ENCODE measurements around the gene HSPA4. TPM values are rescaled to one million over a fixed set of nuclear protein-coding genes. Genes with fewer than 3 reads are reported as not detected.

HSPA4 gene
- polyA plus RNA-seq, 1 donor (not counting 4 experiments of a cell fraction or from before 2014, with no cell fraction given), result 119 TPM

GRCh38 chr5:133032852-133033742, 18.7 kb upstream of the HSPA4 start:
- Histone ChIP-seq H3K36me3 (ENCODE audit: control insufficient read depth in 2 of 2, extremely low read depth in 1 of 2, insufficient read depth in 2 of 2, low read length in 2 of 2) (no peaks in the 10 kb centered on the region), H3K9ac (ENCODE audit: control insufficient read depth, extremely low read depth, insufficient read depth, low read length) (no peak overlapping the region), H3K4me1 (ENCODE audit: control insufficient read depth, extremely low read depth, insufficient read depth, low read length) (no peaks in the 10 kb centered on the region), H3K27me3 (ENCODE audit: control insufficient read depth, extremely low read depth, insufficient read depth, low read length) (no peaks in the 10 kb centered on the region), H2AFZ (ENCODE audit: control insufficient read depth, low read length) (no peak overlapping the region), H4K20me1 (ENCODE audit: control insufficient read depth, extremely low read depth, insufficient read depth, low read length) (no peaks in the 10 kb centered on the region), H3K9me3 (ENCODE audit: control insufficient read depth, low read depth, low read length) (no peaks in the 10 kb centered on the region), H3K4me3 (ENCODE audit: control insufficient read depth in 2 of 3, extremely low read depth in 1 of 3, insufficient read depth in 2 of 3, low read depth in 1 of 3, low read length in 3 of 3) (no peak overlapping the region), H3K4me2 (ENCODE audit: control insufficient read depth, extremely low read depth, insufficient read depth, low read depth, low read length) (no peak overlapping the region), H3K27ac (ENCODE audit: control insufficient read depth, insufficient read depth, low read length) (no peak overlapping the region), H3K79me2 (ENCODE audit: control insufficient read depth, insufficient read depth, low read length) (no peaks in the 10 kb centered on the region), H3K9me1 (ENCODE audit: control insufficient read depth, extremely low read depth, insufficient read depth, low read length) (no peaks in the 10 kb centered on the region)
- FAIRE-seq (no peak), DNase-seq (ENCODE audit: low read depth, low spot score) (no peak)
- no peak for TF ChIP-seq CTCF (optimal IDR thresholded peaks at IDR 0.05 in 1 of 3, IDR thresholded peaks at IDR 0.05 in 1 of 3, conservative IDR thresholded peaks at IDR 0.05 in 1 of 3; ENCODE audit: extremely low read depth in 1 of 3, insufficient read depth in 2 of 3, low read length in 3 of 3)
- TF ChIP-seq EZH2 (IDR thresholded peaks at IDR 0.05; ENCODE audit: low read length), result no peak
- dilution Hi-C loops (cut with MboI; ENCODE audit: extremely low pct_ligation_motif_present, low sequenced_read_pairs), result no loop called here

GRCh38 chr5:133034064-133034463, 17.7 kb upstream of the HSPA4 start:
- Histone ChIP-seq H3K4me3 (ENCODE audit: control insufficient read depth in 2 of 3, extremely low read depth in 1 of 3, insufficient read depth in 2 of 3, low read depth in 1 of 3, low read length in 3 of 3) (no peak overlapping the region), H3K36me3 (ENCODE audit: control insufficient read depth in 2 of 2, extremely low read depth in 1 of 2, insufficient read depth in 2 of 2, low read length in 2 of 2) (no peaks in the 10 kb centered on the region), H3K27ac (ENCODE audit: control insufficient read depth, insufficient read depth, low read length) (no peak overlapping the region), H3K27me3 (ENCODE audit: control insufficient read depth, extremely low read depth, insufficient read depth, low read length) (no peaks in the 10 kb centered on the region), H4K20me1 (ENCODE audit: control insufficient read depth, extremely low read depth, insufficient read depth, low read length) (no peaks in the 10 kb centered on the region), H2AFZ (ENCODE audit: control insufficient read depth, low read length) (no peak overlapping the region), H3K79me2 (ENCODE audit: control insufficient read depth, insufficient read depth, low read length) (no peaks in the 10 kb centered on the region), H3K9me3 (ENCODE audit: control insufficient read depth, low read depth, low read length) (no peaks in the 10 kb centered on the region), H3K4me1 (ENCODE audit: control insufficient read depth, extremely low read depth, insufficient read depth, low read length) (no peaks in the 10 kb centered on the region), H3K9ac (ENCODE audit: control insufficient read depth, extremely low read depth, insufficient read depth, low read length) (no peak overlapping the region), H3K4me2 (ENCODE audit: control insufficient read depth, extremely low read depth, insufficient read depth, low read depth, low read length) (no peak overlapping the region), H3K9me1 (ENCODE audit: control insufficient read depth, extremely low read depth, insufficient read depth, low read length) (no peaks in the 10 kb centered on the region)
- TF ChIP-seq CTCF (optimal IDR thresholded peaks at IDR 0.05 in 1 of 3, IDR thresholded peaks at IDR 0.05 in 1 of 3, conservative IDR thresholded peaks at IDR 0.05 in 1 of 3; ENCODE audit: extremely low read depth in 1 of 3, insufficient read depth in 2 of 3, low read length in 3 of 3) (no peak), EZH2 (IDR thresholded peaks at IDR 0.05; ENCODE audit: low read length) (no peak)
- dilution Hi-C loops (cut with MboI; ENCODE audit: extremely low pct_ligation_motif_present, low sequenced_read_pairs), result no loop called here
- FAIRE-seq (no peak), DNase-seq (ENCODE audit: low read depth, low spot score) (no peak)
